Measurements from ENCODE around the gene DECR2. TPM values are rescaled to one million over a fixed set of nuclear protein-coding genes. Genes with fewer than 3 reads are reported as not detected.
"Not testable (repeated sequence)": the region's sequence is repeated elsewhere in the genome, so short reads cannot be mapped to it uniquely, and the experiment has no call there.

The DECR2 gene
- total RNA-seq, 6 experiments from 2014 or later = 14.0 to 20.3 (median 16.0) TPM

GRCh38 chr16:376817-377418 is 24.8 kb upstream of the DECR2 start:
- H3K9me3 Mint-ChIP-seq = no peaks in the 10 kb centered on the region
- H3K27me3 Mint-ChIP-seq (ENCODE audit: insufficient read depth) = no peaks in the 10 kb centered on the region; the same call in 1 of the 2 replicates
- TF ChIP-seq, protein P1, sequence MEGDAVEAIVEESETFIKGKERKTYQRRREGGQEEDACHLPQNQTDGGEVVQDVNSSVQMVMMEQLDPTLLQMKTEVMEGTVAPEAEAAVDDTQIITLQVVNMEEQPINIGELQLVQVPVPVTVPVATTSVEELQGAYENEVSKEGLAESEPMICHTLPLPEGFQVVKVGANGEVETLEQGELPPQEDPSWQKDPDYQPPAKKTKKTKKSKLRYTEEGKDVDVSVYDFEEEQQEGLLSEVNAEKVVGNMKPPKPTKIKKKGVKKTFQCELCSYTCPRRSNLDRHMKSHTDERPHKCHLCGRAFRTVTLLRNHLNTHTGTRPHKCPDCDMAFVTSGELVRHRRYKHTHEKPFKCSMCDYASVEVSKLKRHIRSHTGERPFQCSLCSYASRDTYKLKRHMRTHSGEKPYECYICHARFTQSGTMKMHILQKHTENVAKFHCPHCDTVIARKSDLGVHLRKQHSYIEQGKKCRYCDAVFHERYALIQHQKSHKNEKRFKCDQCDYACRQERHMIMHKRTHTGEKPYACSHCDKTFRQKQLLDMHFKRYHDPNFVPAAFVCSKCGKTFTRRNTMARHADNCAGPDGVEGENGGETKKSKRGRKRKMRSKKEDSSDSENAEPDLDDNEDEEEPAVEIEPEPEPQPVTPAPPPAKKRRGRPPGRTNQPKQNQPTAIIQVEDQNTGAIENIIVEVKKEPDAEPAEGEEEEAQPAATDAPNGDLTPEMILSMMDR (IDR thresholded peaks at IDR 0.05) = no peak
- no peak for DNase-seq
- H3K36me3 Mint-ChIP-seq (ENCODE audit: low read depth) = no peaks in the 10 kb centered on the region
- no peak overlapping the region for H3K4me3 Mint-ChIP-seq
- H3K27ac Mint-ChIP-seq = no peak overlapping the region
- no peaks in the 10 kb centered on the region for H3K4me1 Mint-ChIP-seq (ENCODE audit: low read depth)

DNA sequence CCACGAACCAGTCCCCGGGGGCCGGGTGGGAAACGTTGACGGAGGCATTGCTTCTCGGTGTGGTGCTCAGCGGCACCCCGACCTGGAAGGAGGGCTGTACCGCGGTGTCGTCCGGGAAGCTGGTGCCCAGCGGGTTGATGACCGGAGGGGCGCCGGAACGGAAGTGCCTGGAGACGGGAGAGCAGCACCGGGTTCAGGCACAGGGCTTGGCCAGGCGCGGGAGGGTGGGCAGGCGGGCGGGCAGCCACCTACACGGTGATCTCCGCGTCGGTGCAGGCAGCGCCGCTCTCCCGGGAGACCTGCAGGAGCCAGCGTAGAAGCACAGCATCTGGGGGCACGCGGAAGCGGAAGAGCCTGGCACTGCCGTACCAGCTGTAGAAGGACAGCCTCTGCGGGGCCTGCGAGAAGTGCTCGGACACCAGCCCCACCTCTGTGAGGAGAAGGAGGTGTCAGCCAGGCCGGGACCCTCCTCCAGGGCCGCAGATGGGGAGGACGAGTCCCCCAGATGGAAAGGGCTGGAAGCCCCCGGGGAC is 24.2 kb upstream of the DECR2 start:
- Mint-ChIP-seq H3K36me3 (ENCODE audit: low read depth) (no peaks in the 10 kb centered on the region), H3K27ac (no peak overlapping the region), H3K4me1 (ENCODE audit: low read depth) (no peaks in the 10 kb centered on the region), H3K9me3 (no peaks in the 10 kb centered on the region), H3K4me3 (no peak overlapping the region), H3K27me3 (ENCODE audit: insufficient read depth) (no peaks in the 10 kb centered on the region; the same call in 1 of the 2 replicates)
- no peak for DNase-seq
- TF ChIP-seq, protein P1 (IDR thresholded peaks at IDR 0.05) = no peak

GRCh38 chr16:378113-378820 is 23.4 kb upstream of the DECR2 start:
- H3K9me3 Mint-ChIP-seq; H3K4me3 Mint-ChIP-seq; H3K36me3 Mint-ChIP-seq (ENCODE audit: low read depth); H3K27me3 Mint-ChIP-seq (ENCODE audit: insufficient read depth); H3K4me1 Mint-ChIP-seq (ENCODE audit: low read depth); DNase-seq; H3K27ac Mint-ChIP-seq: not testable (repeated sequence)

DNA sequence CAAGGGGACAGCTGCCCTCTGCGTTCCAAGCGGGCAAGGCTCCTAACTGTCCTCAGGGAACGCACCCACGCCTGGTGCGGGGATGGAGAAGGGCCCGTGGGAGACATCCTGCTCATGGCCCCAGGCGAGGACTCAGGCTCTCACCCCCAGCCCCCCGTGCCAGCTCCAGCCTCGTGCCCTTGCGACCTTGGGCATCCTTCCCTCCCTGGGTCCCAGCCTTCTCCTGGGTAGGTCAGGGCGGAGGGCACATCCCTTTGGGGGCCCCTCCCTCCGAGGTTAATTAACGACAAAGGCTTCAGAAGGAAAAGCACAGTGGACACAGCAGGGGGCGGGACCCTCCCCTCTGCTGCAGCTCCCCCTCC is 22.9 kb upstream of the DECR2 start:
- Mint-ChIP-seq H3K36me3 (ENCODE audit: low read depth) (no peaks in the 10 kb centered on the region), H3K27me3 (ENCODE audit: insufficient read depth) (no peaks in the 10 kb centered on the region; the same call in 1 of the 2 replicates), H3K9me3 (no peaks in the 10 kb centered on the region), H3K4me1 (ENCODE audit: low read depth) (peaks cover 6% of the 10 kb centered on the region), H3K4me3 (no peak overlapping the region), H3K27ac (no peak overlapping the region)
- TF ChIP-seq, protein P1 (IDR thresholded peaks at IDR 0.05) = no peak
- no peak for DNase-seq

DNA sequence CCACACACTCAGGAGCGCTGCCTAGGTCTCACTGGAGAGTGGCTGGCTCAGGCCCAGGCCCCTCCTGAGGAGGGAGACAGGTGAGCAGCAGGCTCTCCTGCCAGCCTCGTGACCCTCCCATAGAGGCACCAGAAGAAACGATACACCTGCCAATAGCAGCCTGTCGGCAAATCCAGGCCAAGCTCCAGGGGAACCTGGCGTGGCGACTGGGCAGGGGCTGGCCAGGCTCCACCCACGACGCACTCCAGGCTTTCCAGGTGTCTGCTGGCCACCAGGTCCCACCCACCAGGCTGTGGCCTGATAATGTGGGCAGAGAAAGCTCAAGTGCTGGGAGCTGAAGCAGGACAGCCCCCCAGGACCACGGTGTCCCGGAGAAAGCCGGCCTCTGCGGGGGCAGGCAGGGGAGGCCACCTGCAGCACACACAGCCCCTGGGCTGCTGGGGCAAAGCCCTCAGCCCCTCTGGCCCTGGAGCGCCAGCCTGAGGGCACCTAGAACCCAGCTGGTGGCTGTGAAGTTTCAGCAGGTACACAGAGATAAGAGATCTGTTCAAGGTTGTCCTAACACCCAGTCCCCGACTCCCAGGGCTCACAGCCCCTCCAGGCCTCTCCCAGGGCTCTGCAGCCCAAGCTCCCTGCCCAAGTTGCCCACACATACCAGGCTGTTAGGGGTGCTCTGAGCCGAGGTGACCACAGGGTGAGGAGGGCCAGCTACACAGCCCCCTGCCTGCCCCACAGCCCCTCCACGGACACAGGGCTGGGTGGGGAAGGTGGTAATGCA is 22.3 kb upstream of the DECR2 start:
- no peaks in the 10 kb centered on the region; the same call in 1 of the 2 replicates for H3K27me3 Mint-ChIP-seq (ENCODE audit: insufficient read depth)
- peaks cover 6% of the 10 kb centered on the region for H3K4me1 Mint-ChIP-seq (ENCODE audit: low read depth)
- DNase-seq = no peak
- no peaks in the 10 kb centered on the region for H3K36me3 Mint-ChIP-seq (ENCODE audit: low read depth)
- no peak overlapping the region for H3K27ac Mint-ChIP-seq
- TF ChIP-seq, protein P1 (IDR thresholded peaks at IDR 0.05) = no peak
- no peaks in the 10 kb centered on the region for H3K9me3 Mint-ChIP-seq
- no peak overlapping the region for H3K4me3 Mint-ChIP-seq
